Natural killer cell (primary cell): ENCODE data around the gene PDPN. TPM values are rescaled to one million over a fixed set of nuclear protein-coding genes. Genes with fewer than 3 reads are reported as not detected.

Experiments
- ATAC-seq, 3 donors: fragments of 150-1000 bp in 2 of 3; fragments of 200-7000 bp in 1 of 3; cut with Tn5 transposase; 1 replicate in 1 of 3; 2 replicates in 2 of 3; pipeline ENCODE4 v1.10.0; 2021; ENCODE audit warnings: mild to moderate bottlenecking in 2 of 3, moderate library complexity in 2 of 3
- DNase-seq, 2 donors: peaks; one replicate each; pipeline versions ENCODE4 v3.0.0 to v3.0.0-alpha.2; 2013 to 2021; ENCODE audit warnings: mixed read lengths in 1 of 2
- H3K27ac ChIP-seq: one replicate; pipeline ENCODE4 v1.5.1; 2013; ENCODE audit warnings: mild to moderate bottlenecking, low read length
- H3K27me3 ChIP-seq: one replicate; pipeline ENCODE4 v1.6.1; 2013; ENCODE audit warnings: low read length; ENCODE audit not compliant: control insufficient read depth, insufficient read depth
- H3K36me3 ChIP-seq: one replicate; pipeline ENCODE4 v1.6.1; 2013; ENCODE audit warnings: low read length; ENCODE audit not compliant: control insufficient read depth, insufficient read depth
- H3K4me1 ChIP-seq: one replicate; pipeline ENCODE4 v1.6.1; 2013; ENCODE audit warnings: low read length; ENCODE audit not compliant: control insufficient read depth, insufficient read depth
- H3K4me3 ChIP-seq: one replicate; pipeline ENCODE4 v1.5.1; 2013; ENCODE audit warnings: low read length
- H3K9me3 ChIP-seq: one replicate; pipeline ENCODE4 v1.6.1; 2013; ENCODE audit warnings: low read length; ENCODE audit not compliant: control insufficient read depth, insufficient read depth
- H3K27ac Mint-ChIP-seq, 2 donors: one replicate each; pipeline ENCODE4 v1.8.0; 2022; ENCODE audit warnings: mild to moderate bottlenecking in 2 of 2, mixed read lengths in 2 of 2, moderate library complexity in 1 of 2
- H3K27me3 Mint-ChIP-seq, 2 donors: one replicate each; pipeline ENCODE4 v1.8.0; 2022; ENCODE audit warnings: low read depth in 2 of 2, mixed read lengths in 2 of 2
- H3K36me3 Mint-ChIP-seq: one replicate; pipeline ENCODE4 v1.8.0; 2022; ENCODE audit warnings: mixed read lengths
- H3K4me1 Mint-ChIP-seq, 2 donors: one replicate each; pipeline ENCODE4 v1.8.0; 2022; ENCODE audit warnings: mixed read lengths in 2 of 2
- H3K4me3 Mint-ChIP-seq: one replicate; pipeline ENCODE4 v1.8.0; 2022; ENCODE audit warnings: mild to moderate bottlenecking, moderate library complexity, mixed read lengths
- H3K9me3 Mint-ChIP-seq, 2 donors: one replicate each; pipeline ENCODE4 v1.8.0; 2022; ENCODE audit warnings: mixed read lengths in 2 of 2
- WGBS: methylation state at CpG from one replicate; pipeline ENCODE4 v1.1.7; 2013; ENCODE audit warnings: missing lambda C conversion rate; ENCODE audit not compliant: insufficient coverage; 5-methylcytosine and 5-hydroxymethylcytosine counted together
- intact Hi-C: fragments of 100-400 bp; cut with micrococcal nuclease; formaldehyde crosslinking; loops from one replicate; pipeline ENCODE4 v1.14.2; 2022
- total RNA-seq, 4 donors: library from RNA; stranded (reverse); fragments of 120-200 nt in 1 of 4; gene quantifications; one replicate each; pipeline versions ENCODE4 v1.2.3 to v1.2.4, GENCODE V29; 2013 to 2022
- TF ChIP-seq, protein P1 (sequence below): fragments of 200-600 bp; IDR thresholded peaks from one replicate; pipeline ENCODE4 v1.8.0; 2022; ENCODE audit warnings: antibody characterized with exemption

The PDPN gene
- total RNA-seq, 3 donors from 2014 or later (not counting 1 experiment from before 2014, with no cell fraction given), result not detected

DNA sequence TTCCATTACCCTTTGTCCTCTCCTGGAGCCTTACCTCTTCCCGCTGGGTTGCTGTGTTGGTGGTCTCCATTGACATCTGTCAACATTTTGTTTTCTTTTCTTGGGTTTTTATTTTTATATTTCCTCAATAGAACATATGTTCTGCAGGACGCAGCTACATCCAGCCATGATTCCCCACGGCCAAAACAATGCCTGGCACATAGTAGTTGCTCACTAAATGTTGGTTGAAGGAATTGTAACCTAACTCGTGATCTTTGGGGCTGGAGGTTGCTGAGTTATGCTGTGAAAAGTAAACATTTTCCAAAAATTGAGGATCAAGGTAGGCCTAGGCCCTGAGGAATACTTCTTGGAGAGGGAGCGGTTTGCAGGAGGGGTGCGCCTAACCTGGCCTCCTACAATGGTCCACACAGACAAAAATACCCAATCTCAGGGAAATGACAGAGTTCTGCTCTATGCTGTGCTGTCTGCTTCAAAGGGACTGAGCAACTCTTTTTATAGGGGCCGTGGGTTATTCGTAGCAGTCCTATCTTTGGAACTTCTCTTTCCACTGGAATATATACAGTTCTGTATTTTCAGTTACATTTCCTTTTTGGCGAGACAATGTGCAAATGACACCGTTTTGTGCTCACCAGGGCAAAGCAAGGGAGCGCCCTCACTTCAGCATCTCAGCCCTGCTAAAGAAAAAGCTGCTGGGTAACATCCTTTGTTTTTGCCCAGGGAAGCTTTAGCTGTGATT lies 1.4 kb downstream of the PDPN start:
- ATAC-seq (no peak), DNase-seq (no peak)
- H3K4me3 ChIP-seq, result no peak overlapping the region
- H3K4me1 ChIP-seq, result no peaks in the 10 kb centered on the region
- intact Hi-C loops, result no loop called here
- Mint-ChIP-seq H3K4me3 (no peak overlapping the region), H3K27me3 (peaks cover 46 to 50% of the 10 kb centered on the region in 2 donors), H3K27ac (no peak overlapping the region), H3K36me3 (no peaks in the 10 kb centered on the region), H3K9me3 (no peaks in the 10 kb centered on the region), H3K4me1 (no peaks in the 10 kb centered on the region)
- 65% methylated on average over 11 of the region's 11 CpGs for WGBS
- H3K36me3 ChIP-seq, result no peaks in the 10 kb centered on the region
- H3K27me3 ChIP-seq, result peaks cover 15% of the 10 kb centered on the region
- H3K9me3 ChIP-seq, result no peaks in the 10 kb centered on the region
- TF ChIP-seq, protein P1, sequence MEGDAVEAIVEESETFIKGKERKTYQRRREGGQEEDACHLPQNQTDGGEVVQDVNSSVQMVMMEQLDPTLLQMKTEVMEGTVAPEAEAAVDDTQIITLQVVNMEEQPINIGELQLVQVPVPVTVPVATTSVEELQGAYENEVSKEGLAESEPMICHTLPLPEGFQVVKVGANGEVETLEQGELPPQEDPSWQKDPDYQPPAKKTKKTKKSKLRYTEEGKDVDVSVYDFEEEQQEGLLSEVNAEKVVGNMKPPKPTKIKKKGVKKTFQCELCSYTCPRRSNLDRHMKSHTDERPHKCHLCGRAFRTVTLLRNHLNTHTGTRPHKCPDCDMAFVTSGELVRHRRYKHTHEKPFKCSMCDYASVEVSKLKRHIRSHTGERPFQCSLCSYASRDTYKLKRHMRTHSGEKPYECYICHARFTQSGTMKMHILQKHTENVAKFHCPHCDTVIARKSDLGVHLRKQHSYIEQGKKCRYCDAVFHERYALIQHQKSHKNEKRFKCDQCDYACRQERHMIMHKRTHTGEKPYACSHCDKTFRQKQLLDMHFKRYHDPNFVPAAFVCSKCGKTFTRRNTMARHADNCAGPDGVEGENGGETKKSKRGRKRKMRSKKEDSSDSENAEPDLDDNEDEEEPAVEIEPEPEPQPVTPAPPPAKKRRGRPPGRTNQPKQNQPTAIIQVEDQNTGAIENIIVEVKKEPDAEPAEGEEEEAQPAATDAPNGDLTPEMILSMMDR, result no peak
- no peak overlapping the region for H3K27ac ChIP-seq

DNA sequence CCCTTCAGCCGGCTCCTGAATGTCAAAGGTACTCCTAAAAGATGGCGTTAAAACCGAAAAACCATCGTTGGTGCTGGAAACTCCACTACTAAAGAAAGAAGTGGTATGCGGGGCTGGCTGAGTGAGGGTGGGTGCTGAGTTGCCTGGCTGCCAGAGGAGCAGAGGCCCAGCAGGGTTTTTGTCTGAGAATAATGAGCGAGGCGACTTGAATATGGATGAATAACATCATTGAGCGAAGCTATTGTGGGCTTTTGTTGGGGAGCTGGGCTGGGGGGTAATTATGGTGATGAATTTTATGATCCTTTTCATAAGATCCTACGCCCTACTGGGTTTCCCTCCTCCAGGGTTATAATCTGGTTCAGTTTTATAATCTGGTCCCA lies 2.0 kb downstream of the PDPN start:
- WGBS, result 45% methylated on average over 9 of the region's 9 CpGs
- DNase-seq (no peak), ATAC-seq (no peak)
- TF ChIP-seq, protein P1, result no peak
- no peak overlapping the region for H3K4me3 ChIP-seq
- Mint-ChIP-seq H3K27me3 (peaks cover 45 to 53% of the 10 kb centered on the region in 2 donors), H3K27ac (no peak overlapping the region), H3K4me1 (no peaks in the 10 kb centered on the region), H3K9me3 (no peaks in the 10 kb centered on the region), H3K4me3 (no peak overlapping the region), H3K36me3 (no peaks in the 10 kb centered on the region)
- no peak overlapping the region for H3K27ac ChIP-seq
- no peaks in the 10 kb centered on the region for H3K9me3 ChIP-seq
- peaks cover 15% of the 10 kb centered on the region for H3K27me3 ChIP-seq
- intact Hi-C loops, result no loop called here
- H3K36me3 ChIP-seq, result no peaks in the 10 kb centered on the region
- no peaks in the 10 kb centered on the region for H3K4me1 ChIP-seq

DNA sequence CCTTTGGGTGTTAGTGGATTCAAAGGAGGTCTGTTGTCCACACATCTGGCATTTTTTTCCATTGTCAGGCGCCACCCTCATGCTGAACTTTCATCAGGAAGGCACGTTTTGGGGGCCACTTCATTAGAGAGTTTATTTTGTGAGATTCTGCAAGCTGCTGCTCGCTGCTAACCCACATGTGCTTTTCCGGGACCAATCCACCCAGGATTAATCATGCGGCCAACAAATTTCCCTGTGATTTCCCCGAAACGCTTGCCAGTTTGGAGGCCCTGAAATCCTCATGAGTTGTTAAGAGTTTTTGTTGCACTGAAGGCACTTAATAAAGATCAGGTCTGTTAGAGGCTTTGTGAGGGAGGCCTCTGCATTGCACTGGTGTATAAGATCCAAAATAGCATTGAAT lies 2.4 kb downstream of the PDPN start:
- Histone ChIP-seq H3K4me1 (no peaks in the 10 kb centered on the region), H3K9me3 (no peaks in the 10 kb centered on the region), H3K36me3 (no peaks in the 10 kb centered on the region), H3K27me3 (peaks cover 15% of the 10 kb centered on the region), H3K27ac (no peak overlapping the region), H3K4me3 (no peak overlapping the region)
- no peaks in the 10 kb centered on the region for H3K4me1 Mint-ChIP-seq
- no peaks in the 10 kb centered on the region for H3K9me3 Mint-ChIP-seq
- H3K36me3 Mint-ChIP-seq, result no peaks in the 10 kb centered on the region
- peaks cover 42 to 53% of the 10 kb centered on the region in 2 donors for H3K27me3 Mint-ChIP-seq
- WGBS, result 81% methylated on average over 7 of the region's 7 CpGs
- TF ChIP-seq, protein P1, result no peak
- intact Hi-C loops, result no loop called here
- H3K27ac Mint-ChIP-seq, result no peak overlapping the region
- H3K4me3 Mint-ChIP-seq, result no peak overlapping the region
- DNase-seq, result no peak
- no peak for ATAC-seq
